Stimulated activated CD8-positive, alpha-beta memory T cell treated with anti-CD3 and anti-CD28 coated beads, Interleukin-12 subunit alpha, Interleukin-12 subunit beta, amount 100 ng/mL, for 24 hours (primary cell): Measurements from ENCODE around the gene COMMD7.
"Not testable (repeated sequence)": the region's sequence is repeated elsewhere in the genome, so short reads cannot be mapped to it uniquely, and the experiment has no call there.

Experiments used
- DNase-seq: peaks from one replicate; pipeline ENCODE4 v3.0.0-alpha.2; 2020; ENCODE audit errors: extremely low read depth

COMMD7 gene

GRCh38 chr20:32765230-32765875 is 22.1 kb upstream of the COMMD7 start:
- not testable (repeated sequence) for DNase-seq

- no peak for DNase-seq
Measured at GRCh38 chr20:32764005-32764960, 21.0 kb upstream of the COMMD7 start.

GRCh38 chr20:32763202-32764004 is 20.1 kb upstream of the COMMD7 start:
- no peak for DNase-seq

GRCh38 chr20:32762754-32763201 is 19.5 kb upstream of the COMMD7 start:
- no peak for DNase-seq

- DNase-seq = peak; percentile 49
Measured at GRCh38 chr20:32761831-32762753, 18.8 kb upstream of the COMMD7 start, which contains the start of gene DNMT3B. TSS of gene DNMT3B (plus strand) at chr20:32762385. CDS start at chr20:32780324, 17,939 bp downstream.

GRCh38 chr20:32761417-32761830 is 18.2 kb upstream of the COMMD7 start:
- no peak for DNase-seq

GRCh38 chr20:32756156-32756555 is 12.9 kb upstream of the COMMD7 start:
- DNase-seq = no peak

- no peak for DNase-seq
Measured at GRCh38 chr20:32753731-32754130, 10.5 kb upstream of the COMMD7 start.

- no peak for DNase-seq
Measured at GRCh38 chr20:32752458-32753250, 9.4 kb upstream of the COMMD7 start.

GRCh38 chr20:32751702-32752457 is 8.6 kb upstream of the COMMD7 start:
- DNase-seq = no peak

GRCh38 chr20:32751293-32751692 is 8.0 kb upstream of the COMMD7 start:
- no peak for DNase-seq

GRCh38 chr20:32749914-32750637 is 6.8 kb upstream of the COMMD7 start:
- DNase-seq = no peak

- no peak for DNase-seq
Measured at GRCh38 chr20:32742322-32743236, 688 bp downstream of the COMMD7 start.

- no peak for DNase-seq
Measured at GRCh38 chr20:32741151-32741550, 2.1 kb downstream of the COMMD7 start.

- DNase-seq = no peak
Measured at GRCh38 chr20:32737371-32738223, 5.7 kb downstream of the COMMD7 start.

GRCh38 chr20:32731882-32732266 is 11.4 kb downstream of the COMMD7 start:
- no peak for DNase-seq

GRCh38 chr20:32729334-32729733 is 13.9 kb downstream of the COMMD7 start:
- not testable (repeated sequence) for DNase-seq
